Measurements from ENCODE around the gene ARID3C.

ARID3C gene

DNA sequence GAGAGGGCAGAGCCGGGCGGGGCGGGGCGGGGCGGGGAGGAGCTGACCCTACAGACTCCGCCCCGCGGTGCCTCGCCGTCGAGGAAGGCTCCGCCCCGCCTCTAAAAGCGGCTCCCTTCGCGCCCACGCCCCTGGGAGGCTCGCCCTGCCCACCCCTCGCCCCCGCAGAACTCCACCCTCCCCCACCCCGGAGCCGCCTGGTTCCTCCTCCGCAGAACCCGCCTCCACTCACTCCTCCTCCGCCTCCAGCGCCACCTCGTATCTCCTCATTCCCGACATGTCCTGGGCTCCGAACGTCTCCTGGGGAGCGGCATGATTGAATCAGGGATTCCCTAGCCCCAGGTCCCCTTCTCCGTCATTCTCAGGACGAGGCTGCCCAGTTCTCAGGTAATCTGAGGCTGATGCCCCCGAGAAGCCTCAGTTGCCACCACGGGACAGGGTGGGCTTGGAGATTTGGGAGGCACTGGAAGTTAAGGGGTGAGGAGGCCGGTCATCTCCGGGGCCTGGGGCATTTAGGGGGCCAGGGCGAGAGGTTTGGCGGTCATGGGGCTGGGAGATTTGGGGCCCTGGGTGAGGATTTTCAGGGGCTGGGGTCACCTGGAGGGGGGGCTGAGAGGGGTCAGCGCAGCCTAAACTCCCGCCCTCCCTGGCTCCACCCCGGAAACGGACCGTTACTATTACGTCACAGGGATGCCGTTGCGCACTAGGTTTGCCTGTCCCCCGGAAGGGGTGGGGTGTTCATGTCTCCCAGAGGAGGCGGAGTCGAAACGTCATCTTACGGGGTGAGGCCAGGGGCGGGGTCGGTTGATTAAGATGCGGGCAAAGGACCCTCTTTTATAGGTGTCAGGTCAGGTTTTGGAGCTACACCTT, 36.8 kb upstream of the ARID3C start:
- H3K4me3 ChIP-seq (ENCODE audit: low read depth, low read length) = peak overlapping the region; percentile 74
- TF ChIP-seq, protein P1, sequence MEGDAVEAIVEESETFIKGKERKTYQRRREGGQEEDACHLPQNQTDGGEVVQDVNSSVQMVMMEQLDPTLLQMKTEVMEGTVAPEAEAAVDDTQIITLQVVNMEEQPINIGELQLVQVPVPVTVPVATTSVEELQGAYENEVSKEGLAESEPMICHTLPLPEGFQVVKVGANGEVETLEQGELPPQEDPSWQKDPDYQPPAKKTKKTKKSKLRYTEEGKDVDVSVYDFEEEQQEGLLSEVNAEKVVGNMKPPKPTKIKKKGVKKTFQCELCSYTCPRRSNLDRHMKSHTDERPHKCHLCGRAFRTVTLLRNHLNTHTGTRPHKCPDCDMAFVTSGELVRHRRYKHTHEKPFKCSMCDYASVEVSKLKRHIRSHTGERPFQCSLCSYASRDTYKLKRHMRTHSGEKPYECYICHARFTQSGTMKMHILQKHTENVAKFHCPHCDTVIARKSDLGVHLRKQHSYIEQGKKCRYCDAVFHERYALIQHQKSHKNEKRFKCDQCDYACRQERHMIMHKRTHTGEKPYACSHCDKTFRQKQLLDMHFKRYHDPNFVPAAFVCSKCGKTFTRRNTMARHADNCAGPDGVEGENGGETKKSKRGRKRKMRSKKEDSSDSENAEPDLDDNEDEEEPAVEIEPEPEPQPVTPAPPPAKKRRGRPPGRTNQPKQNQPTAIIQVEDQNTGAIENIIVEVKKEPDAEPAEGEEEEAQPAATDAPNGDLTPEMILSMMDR (IDR thresholded peaks at IDR 0.05; ENCODE audit: low read depth, low read length, missing control alignments) = no peak
- DNase-seq (ENCODE audit: low read depth) = peak; percentile 83

DNA sequence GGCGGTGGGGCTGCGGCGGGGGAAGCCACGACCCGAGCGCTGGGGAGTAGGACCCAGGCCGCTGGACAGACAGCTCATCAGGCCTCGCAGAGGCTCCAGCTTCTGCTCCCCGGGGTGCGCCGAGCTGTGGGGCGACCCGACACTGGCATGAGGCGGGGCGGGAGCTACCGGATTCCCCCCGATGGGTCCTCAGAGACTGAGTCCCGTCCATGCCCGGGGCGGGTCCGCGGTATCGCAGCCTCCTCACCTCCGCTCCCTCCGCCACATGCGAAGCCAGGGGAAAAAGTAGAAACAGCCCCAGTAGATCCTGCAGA, 36.2 kb upstream of the ARID3C start:
- H3K4me3 ChIP-seq (ENCODE audit: low read depth, low read length) = peak overlapping the region; percentile 56
- no peak for DNase-seq (ENCODE audit: low read depth)
- TF ChIP-seq, protein P1 (IDR thresholded peaks at IDR 0.05; ENCODE audit: low read depth, low read length, missing control alignments) = no peak

DNA sequence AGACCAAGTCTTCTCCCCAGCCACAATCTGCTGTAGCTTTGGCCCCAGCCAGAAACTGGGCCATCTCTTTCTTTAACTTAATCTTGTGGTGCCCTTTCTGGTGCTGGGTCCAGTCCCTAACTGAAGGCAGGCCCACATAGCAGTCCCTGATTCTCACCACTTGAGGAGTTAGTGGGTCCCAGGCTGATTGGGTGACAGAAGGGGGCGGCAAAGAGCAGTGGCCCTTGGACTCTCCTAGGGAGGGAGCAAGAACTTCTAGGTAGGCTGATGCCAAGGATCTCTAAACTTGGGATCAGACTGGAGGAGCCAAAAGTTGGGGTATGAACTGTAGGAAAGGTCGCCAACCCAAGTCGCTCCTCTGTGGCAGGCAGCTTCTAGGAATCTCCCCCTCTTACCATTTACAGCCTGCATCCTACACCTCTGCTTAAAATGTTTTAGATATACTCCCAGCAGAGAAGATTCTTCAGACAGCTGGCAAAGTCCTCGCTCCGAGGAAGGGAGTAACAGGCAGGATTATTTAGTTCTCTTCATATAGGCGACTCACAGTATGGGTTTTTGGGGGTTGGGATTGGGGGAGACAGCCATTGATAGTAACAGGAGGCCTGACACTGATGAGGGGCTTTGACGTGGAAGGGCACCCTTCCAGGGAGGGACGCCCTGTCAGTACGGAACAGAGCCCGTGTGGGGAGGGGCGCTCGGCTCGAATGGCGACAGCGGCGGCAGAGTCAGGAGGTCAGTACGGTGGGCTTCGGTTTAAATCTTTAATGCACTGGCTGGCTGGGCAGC, 35.6 kb upstream of the ARID3C start:
- TF ChIP-seq, protein P1 (IDR thresholded peaks at IDR 0.05; ENCODE audit: low read depth, low read length, missing control alignments) = peak; percentile 99
- no peak for DNase-seq (ENCODE audit: low read depth)
- peak overlapping the region; percentile 56 for H3K4me3 ChIP-seq (ENCODE audit: low read depth, low read length)

DNA sequence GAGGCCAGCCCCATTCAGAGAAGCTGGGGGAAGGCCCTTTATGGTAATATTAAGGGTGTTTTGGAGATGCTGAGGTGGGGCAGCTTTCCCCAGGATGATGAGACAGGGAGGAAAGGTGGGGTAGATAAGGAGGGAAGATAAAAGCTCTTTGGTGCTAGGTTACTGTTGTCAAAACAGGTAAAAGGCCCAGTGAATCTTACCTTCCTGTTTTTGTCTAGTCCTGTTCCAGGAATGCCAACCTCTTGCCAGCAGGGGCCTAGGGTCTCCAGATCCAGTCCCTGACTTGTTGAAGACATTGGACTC, 34.4 kb upstream of the ARID3C start:
- TF ChIP-seq, protein P1 (IDR thresholded peaks at IDR 0.05; ENCODE audit: low read depth, low read length, missing control alignments) = no peak
- DNase-seq (ENCODE audit: low read depth) = no peak
- no peak overlapping the region for H3K4me3 ChIP-seq (ENCODE audit: low read depth, low read length)

DNA sequence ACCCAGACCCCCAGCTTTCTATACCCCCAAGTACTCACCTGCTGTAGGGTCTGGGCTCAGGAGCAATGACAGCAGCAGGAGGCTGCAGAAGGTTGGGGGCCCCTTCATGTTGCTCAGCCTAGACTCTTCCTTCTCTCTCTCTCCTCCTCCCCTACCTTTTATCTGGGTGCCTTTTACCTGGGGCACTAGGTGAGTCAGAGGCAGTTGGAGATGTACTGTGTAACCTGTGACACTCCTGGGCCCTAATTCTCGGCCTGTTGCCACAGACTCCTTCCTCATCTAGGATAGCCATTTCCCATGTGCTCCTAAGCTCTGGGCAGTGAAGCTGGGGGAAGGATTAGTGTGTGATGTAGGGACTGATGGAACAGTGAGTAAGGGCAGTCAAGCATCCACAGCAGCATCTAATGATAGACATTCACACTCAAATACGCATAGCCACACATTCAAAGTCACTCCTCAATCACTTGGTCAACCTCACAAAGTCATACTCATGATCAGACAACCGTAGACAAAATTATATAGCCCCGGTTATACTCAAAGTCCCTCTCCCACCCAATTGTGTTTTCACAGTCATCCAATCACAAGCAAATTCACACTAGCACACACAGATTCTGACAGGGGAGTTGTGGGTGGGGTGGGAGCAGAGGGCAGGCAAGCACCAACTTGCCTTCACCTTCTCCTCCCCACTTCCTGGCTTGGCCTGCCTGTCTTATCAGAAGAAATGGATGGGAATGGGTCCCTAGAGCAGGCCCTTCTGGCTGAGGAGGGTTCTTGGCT, 33.8 kb upstream of the ARID3C start, which contains the start of gene CCL27:
CCL27 (minus strand) TSS at position 132 of the 777 bp plus-strand sequence; CDS start at position 108, 24 bp downstream.
- TF ChIP-seq, protein P1 (IDR thresholded peaks at IDR 0.05; ENCODE audit: low read depth, low read length, missing control alignments) = no peak
- no peak within 1 kb of the TSS for H3K4me3 ChIP-seq (ENCODE audit: low read depth, low read length)
- DNase-seq (ENCODE audit: low read depth) = no peak

DNA sequence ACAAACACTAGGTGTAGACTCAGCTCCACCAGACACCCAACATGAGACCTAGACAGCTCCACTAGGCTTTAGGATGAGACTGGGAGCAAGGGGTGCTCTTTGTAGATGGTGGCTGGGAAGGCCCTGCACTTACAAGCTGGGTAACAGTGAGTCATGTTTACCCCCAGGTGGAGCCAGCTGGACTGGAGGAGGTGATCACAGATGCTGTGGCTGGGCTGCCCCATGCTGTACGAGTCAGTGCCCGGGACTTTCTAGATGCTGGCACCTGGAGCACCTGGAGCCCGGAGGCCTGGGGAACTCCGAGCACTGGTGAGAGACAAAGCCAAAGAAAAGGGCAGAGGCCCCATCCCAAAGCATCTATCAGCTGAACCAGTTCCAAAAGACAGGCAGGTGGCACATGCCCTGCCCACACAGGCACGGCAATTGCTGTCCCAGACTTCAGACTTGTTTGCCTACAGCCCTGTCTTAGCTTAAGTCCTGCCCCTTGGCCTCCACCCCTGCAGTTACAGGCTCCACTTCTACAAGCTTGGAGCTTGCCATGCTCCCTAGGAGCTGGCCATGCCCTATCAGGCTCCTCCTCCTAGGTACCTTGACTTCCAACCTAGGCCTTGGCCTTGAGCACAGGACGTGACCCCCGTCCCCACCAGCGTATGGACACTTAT, 30.9 kb upstream of the ARID3C start:
- TF ChIP-seq, protein P1 (IDR thresholded peaks at IDR 0.05; ENCODE audit: low read depth, low read length, missing control alignments) = no peak
- DNase-seq (ENCODE audit: low read depth) = no peak
- H3K4me3 ChIP-seq (ENCODE audit: low read depth, low read length) = no peak overlapping the region
